HuH-7.5 (cell line): ENCODE data around the gene NDUFS1.
"Not testable (repeated sequence)": the region's sequence is repeated elsewhere in the genome, so short reads cannot be mapped to it uniquely, and the experiment has no call there.

Experiments
- DNase-seq: peaks from one replicate; pipeline ENCODE4 v3.0.0; 2011; ENCODE audit warnings: low spot score

NDUFS1 gene

DNA sequence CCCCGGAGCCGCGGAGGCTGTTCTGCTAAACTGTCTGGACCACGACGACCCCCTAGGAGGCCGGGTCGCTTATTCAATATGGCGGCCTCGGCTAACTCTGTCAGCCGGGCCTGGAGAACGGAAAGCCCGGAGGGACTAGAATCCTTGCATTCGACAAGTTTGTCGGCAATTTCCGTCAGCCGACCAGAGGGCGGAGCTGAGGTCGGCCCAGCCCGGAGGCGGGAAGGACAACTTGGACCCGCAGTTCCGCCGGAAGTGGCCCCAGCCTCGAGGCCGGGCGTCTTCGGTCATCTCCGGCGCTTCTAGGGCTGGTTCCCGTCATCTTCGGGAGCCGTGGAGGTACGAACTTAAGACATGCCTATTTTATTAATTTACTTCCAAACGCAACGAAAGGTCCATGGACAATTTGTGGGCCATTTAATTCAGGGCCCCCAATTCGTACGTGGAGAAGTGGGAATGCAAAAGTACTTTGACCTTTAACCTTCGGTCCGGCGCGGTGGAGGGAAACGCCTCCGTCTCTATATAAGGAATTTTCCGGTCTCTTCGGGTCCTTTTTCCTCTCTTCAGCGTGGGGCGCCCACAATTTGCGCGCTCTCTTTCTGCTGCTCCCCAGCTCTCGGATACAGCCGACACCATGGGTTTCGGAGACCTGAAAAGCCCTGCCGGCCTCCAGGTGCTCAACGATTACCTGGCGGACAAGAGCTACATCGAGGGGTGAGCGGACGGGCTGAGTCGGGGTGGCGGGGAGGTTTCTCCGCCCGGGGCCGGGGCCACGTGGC, at the start of gene NDUFS1, which contains the start of gene EEF1B2:
Gene NDUFS1 (minus strand): TSS at position 99 of the 779 bp plus-strand sequence. CDS start 5,766 bp downstream, outside the sequence.
Gene EEF1B2 (plus strand): TSS at position 550 of the 779 bp plus-strand sequence. CDS start 85 bp downstream, at position 635.
- peak; percentile 88 for DNase-seq

GRCh38 chr2:206208900-206209299, 49.7 kb upstream of the NDUFS1 start:
- DNase-seq: no peak

DNA sequence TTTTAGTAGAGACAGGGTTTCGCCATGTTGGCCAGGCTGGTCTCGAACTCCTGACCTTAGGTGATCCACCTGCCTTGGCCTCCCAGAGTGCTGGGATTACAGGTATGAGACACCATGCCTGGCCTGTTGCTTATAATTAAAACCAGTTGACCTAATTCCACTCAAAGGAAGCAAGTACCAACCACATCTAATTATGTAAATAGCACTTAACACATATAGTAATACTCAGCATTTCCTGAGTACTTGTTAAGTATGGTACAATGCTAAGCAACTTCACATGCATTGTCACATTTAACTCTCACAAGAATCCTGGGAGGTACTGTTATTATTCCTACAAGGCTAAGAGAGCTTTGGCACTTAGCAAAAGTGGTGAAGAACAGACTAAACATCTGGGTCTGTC, 48.1 kb upstream of the NDUFS1 start:
- DNase-seq: not testable (repeated sequence)

DNA sequence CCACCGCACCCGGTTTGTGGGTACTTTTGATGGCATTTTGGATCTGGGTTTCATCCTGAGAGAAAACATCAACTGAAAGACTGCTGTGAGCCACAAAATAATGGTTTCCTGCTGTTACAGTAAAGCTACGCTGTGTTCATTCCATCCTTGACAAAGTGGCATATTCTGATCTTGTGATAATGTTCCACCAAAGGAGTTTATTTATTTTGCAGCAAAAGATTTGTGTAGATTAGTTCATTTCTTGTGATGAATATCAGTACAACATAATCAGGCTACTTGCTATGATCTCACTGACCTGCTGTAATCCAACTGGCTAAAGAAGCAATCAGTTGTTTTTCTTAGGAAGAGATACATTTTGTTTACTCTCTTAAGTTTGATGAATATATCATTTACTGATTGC, 45.5 kb upstream of the NDUFS1 start:
- no peak for DNase-seq

DNA sequence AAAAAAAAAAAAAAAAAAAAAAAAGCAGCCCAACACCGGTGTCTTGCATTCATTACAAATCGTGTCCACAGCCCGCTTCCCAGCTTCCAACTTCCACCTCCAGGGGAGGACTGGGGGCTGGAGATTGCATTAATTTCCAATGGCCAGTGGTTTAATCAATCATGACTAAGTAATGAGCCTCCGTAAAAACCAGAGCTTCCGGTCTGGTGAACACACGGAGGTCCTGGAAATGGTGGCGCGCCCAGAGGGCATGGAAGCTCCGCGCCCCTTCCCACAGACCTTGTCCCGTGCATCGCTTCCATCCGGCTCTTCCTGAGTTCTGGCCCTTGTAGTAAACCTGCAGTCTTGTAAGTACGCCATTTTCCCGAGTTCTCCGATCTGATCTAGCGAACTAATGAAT, 44.1 kb upstream of the NDUFS1 start:
- no peak for DNase-seq

DNA sequence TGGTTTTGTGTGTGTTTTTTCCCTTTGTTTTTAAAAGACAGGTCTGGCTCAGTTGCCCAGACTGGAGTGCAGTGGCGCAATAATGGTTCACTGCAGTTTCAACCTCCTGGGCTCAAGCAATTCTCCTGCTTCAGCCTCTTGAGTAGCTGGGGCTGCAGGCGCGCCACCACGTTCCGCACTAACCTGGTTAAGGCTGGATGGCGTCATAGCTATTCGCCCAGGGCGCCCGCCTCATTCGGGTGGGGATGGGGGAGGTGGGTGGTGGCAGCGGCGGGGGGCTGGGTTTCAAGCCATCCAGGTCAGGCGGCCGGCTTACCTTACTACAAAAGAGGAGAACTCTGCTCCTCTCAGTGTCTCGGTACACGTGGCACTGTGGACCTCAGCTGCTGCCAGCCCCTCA, 43.2 kb upstream of the NDUFS1 start:
- DNase-seq: no peak

- no peak for DNase-seq
These were observed 42.0 kb upstream of the NDUFS1 start for GRCh38 chr2:206201075-206201848.

DNA sequence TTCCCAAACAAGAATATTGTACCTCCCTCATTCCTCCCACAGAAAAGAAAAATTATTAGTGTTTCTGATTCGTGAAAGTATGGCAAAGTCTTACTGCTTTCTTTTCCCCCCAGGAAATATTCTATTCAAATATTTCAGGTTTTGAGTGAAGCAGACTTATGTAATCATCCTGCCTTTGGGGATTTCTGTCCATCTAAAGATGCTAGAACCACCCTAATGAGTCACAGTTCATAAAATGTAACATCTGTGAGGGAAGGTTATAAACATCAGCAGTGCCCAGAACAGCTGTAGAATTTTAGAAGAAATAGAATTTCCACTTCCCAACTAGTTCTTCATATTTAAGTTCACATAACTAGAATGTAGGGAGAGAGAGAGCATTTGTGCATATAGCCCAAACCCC, 39.4 kb upstream of the NDUFS1 start:
- no peak for DNase-seq

DNA sequence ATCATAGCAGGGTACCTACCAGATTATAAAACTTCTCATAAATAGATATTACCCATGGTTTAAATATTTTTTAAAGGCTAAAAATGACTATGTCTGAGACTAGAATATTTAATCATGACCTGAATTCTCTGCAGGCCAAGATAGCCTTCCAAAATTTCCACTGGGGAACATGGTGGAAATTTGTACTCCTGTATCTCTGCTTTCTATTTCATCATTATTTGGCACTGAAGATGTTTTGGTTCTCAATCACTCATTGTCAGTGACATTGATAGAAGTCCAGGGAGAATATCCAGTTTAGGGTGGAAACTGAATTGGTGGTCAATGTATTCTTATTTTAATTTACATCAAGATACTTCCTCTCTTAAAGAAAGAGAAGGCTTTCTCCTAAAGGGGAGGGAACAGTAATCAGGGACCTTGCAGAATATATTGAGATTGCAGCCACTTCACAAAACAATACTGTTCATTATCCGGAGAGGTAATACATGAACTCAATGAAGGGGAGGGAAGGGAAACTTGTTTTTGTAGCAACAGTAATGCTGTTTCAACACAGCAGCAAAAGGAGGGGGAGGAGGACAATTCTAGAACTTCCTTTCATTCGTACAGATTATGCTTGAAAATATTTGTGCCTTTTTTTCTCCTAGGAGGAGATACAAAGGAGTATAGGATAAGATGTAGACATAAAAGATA, 34.6 kb upstream of the NDUFS1 start:
- no peak for DNase-seq

GRCh38 chr2:206192157-206192556, 32.9 kb upstream of the NDUFS1 start:
- DNase-seq: no peak

- DNase-seq: no peak
These were observed 31.4 kb upstream of the NDUFS1 start for GRCh38 chr2:206190689-206191088.

DNA sequence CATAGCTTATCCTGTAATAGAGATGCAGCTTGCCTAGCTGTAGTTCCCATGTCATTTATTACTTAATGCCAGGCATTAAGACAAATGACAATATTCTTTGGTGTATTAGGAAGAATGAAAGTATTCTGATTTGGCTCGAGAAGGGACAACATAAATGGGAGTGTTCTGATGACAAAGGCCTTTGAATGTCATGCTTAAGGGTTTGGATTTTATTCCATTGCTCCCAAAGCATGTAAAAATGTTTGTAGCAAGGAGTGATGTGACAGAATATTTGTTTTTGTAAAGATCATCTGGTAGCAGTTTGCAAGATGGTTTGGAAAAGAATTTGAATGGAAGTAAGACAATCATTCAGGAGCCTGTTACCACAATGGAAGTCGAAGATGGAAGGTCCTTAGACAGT, 30.9 kb upstream of the NDUFS1 start:
- DNase-seq: no peak

- no peak for DNase-seq
These were observed 30.4 kb upstream of the NDUFS1 start for GRCh38 chr2:206189691-206190090.

DNA sequence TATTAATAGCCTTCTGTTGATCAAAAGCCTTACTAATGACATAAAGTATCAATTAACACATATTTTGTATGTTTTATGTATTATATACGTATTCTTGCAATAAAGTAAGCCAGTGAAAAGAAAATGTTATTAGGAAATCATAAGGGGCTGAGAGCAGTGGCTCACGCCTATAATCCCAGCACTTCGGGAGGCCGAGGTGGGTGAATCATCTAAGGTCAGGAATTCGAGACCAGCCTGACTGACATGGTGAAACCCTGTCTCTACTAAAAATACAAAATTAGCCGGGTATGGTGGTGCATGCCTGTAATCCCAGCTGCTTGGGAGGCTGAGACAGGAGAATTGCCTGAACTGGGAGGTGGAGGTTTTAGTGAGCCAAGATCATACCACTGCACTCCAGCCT, 22.3 kb upstream of the NDUFS1 start:
- DNase-seq: not testable (repeated sequence)

DNA sequence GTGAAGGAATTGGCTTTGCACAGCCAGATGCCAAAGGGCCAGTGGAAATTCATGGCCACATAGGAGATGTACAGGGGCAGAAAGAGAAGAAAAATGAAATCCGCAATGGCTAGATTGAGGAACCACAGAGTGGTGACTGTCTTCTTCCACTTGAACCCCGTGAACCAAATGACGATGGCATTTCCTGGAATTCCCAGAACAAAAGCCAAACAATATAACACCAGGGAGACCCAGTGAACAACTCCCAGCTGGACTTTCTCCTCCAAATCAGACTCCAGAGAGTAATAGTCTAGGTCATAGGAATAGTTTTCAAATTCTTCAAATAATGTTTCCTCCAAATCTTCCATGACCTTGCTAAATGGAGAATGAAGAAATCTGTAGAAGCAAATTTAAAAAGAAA, 17.7 kb upstream of the NDUFS1 start:
- no peak for DNase-seq

GRCh38 chr2:206176121-206176520, 16.9 kb upstream of the NDUFS1 start:
- DNase-seq: no peak

DNA sequence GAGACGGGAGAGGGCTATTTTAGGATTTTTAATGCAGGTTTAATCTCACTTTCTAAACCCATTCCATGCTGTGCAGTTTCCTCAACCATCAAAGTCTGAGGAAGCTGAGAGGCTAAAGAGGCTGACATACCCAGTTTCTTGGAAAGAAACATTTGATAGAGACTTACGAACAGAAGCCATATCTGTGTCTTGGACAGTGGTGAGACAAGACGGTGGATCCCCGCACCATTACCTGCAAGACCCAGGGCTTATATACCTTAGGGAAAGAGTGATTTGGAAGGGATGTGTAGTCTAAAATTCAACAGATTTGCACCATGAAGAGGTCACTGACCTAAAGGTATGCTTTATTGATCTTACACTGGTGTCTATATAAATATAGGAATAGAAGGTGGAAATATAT, 13.9 kb upstream of the NDUFS1 start:
- no peak for DNase-seq

GRCh38 chr2:206171624-206172397, 12.6 kb upstream of the NDUFS1 start:
- DNase-seq: not testable (repeated sequence)

DNA sequence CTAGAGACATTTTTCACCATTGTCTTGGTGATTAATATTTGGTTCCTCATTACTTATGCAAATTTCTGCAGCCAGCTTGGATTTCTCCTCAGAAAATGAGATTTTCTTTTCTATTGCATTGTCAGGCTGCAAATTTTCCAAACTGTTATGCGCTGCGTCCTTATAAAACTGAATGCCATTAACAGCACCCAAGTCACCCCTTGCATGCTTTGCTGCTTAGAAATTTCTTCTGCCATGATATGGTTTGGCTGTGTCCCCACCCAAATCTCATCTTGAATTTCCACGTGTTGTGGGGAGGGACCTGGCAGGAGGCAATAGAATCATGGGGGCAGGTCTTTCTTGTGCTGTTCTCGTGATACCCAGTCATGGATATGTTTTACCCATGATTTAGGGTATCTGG, 9.0 kb upstream of the NDUFS1 start:
- not testable (repeated sequence) for DNase-seq

DNA sequence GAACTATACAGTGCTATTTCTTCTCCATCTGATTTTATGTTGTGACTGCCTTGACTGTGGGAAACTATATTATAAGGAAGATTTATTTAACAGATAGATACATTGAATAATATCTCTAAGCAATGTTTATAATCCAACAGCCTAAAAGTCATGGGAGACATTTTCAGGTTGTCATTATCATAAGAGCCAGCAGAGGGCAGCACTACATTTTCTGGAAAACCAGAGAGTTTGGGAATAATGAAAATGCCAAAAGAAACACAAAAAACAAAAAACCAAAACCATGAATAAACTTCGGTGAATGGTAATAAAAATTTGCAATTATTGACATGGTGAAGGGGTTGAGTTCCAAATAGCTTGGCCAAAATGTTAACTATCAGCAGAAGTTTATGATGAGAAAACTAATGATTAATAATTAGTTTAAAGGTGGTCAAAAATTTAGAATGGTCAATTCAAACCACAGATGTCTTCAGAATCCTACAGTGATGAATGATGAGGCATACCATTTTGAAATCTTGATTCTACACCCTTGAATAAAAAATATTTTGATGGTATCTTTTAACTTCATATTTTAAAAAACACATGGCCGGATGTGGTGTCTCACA, 5.1 kb upstream of the NDUFS1 start:
- no peak for DNase-seq

- no peak for DNase-seq
These were observed 4.1 kb upstream of the NDUFS1 start for GRCh38 chr2:206163251-206163880.
